Measurements from ENCODE around the gene POC1A.

DNA sequence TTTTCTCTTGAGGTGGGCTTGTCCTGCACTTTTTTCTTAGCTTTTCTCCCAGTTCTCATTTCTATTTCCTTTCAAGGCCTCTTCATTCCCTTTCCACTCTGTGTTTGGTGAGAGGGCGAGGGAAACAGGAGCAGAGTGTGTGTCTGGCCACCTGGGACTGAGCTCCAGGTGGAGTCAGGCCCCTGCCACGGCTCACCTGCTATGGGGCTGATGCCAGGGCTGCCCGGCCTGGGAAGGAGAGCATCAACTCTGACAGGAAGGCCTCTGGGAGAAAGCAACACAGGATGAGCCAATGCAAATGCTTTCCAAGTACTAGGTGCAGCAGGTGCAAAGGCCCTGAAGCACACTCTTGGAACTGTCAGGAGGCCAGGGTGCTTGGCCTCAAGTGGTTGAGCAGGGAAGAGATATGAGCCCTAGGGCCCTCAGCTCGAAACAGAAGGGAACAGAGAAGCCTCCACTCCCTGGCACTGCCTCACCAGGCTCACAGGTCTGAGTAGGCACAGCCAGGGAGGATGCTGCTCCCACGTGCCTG, 70.6 kb downstream of the POC1A start:
- TF ChIP-seq, protein P1, sequence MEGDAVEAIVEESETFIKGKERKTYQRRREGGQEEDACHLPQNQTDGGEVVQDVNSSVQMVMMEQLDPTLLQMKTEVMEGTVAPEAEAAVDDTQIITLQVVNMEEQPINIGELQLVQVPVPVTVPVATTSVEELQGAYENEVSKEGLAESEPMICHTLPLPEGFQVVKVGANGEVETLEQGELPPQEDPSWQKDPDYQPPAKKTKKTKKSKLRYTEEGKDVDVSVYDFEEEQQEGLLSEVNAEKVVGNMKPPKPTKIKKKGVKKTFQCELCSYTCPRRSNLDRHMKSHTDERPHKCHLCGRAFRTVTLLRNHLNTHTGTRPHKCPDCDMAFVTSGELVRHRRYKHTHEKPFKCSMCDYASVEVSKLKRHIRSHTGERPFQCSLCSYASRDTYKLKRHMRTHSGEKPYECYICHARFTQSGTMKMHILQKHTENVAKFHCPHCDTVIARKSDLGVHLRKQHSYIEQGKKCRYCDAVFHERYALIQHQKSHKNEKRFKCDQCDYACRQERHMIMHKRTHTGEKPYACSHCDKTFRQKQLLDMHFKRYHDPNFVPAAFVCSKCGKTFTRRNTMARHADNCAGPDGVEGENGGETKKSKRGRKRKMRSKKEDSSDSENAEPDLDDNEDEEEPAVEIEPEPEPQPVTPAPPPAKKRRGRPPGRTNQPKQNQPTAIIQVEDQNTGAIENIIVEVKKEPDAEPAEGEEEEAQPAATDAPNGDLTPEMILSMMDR (conservative IDR thresholded peaks at IDR 0.05; ENCODE audit: low read depth in 2 of 2) = no peak
- TF ChIP-seq, protein P2, sequence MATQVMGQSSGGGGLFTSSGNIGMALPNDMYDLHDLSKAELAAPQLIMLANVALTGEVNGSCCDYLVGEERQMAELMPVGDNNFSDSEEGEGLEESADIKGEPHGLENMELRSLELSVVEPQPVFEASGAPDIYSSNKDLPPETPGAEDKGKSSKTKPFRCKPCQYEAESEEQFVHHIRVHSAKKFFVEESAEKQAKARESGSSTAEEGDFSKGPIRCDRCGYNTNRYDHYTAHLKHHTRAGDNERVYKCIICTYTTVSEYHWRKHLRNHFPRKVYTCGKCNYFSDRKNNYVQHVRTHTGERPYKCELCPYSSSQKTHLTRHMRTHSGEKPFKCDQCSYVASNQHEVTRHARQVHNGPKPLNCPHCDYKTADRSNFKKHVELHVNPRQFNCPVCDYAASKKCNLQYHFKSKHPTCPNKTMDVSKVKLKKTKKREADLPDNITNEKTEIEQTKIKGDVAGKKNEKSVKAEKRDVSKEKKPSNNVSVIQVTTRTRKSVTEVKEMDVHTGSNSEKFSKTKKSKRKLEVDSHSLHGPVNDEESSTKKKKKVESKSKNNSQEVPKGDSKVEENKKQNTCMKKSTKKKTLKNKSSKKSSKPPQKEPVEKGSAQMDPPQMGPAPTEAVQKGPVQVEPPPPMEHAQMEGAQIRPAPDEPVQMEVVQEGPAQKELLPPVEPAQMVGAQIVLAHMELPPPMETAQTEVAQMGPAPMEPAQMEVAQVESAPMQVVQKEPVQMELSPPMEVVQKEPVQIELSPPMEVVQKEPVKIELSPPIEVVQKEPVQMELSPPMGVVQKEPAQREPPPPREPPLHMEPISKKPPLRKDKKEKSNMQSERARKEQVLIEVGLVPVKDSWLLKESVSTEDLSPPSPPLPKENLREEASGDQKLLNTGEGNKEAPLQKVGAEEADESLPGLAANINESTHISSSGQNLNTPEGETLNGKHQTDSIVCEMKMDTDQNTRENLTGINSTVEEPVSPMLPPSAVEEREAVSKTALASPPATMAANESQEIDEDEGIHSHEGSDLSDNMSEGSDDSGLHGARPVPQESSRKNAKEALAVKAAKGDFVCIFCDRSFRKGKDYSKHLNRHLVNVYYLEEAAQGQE (IDR thresholded peaks at IDR 0.05; ENCODE audit: unreplicated experiment) = no peak
- TF ChIP-seq EZH2 (IDR thresholded peaks at IDR 0.05; ENCODE audit: low read depth, unreplicated experiment) = no peak
- TF ChIP-seq NANOG (IDR thresholded peaks at IDR 0.05; ENCODE audit: borderline replicate concordance) = no peak
- TF ChIP-seq, protein P3, sequence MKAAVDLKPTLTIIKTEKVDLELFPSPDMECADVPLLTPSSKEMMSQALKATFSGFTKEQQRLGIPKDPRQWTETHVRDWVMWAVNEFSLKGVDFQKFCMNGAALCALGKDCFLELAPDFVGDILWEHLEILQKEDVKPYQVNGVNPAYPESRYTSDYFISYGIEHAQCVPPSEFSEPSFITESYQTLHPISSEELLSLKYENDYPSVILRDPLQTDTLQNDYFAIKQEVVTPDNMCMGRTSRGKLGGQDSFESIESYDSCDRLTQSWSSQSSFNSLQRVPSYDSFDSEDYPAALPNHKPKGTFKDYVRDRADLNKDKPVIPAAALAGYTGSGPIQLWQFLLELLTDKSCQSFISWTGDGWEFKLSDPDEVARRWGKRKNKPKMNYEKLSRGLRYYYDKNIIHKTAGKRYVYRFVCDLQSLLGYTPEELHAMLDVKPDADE (IDR thresholded peaks at IDR 0.05) = no peak
- no peak for TF ChIP-seq POLR2AphosphoS5 (IDR thresholded peaks at IDR 0.05; ENCODE audit: low read depth)
- TF ChIP-seq EZH2phosphoT487 (IDR thresholded peaks at IDR 0.05; ENCODE audit: unreplicated experiment) = no peak
- no peak for TF ChIP-seq STAT1 (IDR thresholded peaks at IDR 0.05; ENCODE audit: unreplicated experiment)
- TF ChIP-seq, protein P4, sequence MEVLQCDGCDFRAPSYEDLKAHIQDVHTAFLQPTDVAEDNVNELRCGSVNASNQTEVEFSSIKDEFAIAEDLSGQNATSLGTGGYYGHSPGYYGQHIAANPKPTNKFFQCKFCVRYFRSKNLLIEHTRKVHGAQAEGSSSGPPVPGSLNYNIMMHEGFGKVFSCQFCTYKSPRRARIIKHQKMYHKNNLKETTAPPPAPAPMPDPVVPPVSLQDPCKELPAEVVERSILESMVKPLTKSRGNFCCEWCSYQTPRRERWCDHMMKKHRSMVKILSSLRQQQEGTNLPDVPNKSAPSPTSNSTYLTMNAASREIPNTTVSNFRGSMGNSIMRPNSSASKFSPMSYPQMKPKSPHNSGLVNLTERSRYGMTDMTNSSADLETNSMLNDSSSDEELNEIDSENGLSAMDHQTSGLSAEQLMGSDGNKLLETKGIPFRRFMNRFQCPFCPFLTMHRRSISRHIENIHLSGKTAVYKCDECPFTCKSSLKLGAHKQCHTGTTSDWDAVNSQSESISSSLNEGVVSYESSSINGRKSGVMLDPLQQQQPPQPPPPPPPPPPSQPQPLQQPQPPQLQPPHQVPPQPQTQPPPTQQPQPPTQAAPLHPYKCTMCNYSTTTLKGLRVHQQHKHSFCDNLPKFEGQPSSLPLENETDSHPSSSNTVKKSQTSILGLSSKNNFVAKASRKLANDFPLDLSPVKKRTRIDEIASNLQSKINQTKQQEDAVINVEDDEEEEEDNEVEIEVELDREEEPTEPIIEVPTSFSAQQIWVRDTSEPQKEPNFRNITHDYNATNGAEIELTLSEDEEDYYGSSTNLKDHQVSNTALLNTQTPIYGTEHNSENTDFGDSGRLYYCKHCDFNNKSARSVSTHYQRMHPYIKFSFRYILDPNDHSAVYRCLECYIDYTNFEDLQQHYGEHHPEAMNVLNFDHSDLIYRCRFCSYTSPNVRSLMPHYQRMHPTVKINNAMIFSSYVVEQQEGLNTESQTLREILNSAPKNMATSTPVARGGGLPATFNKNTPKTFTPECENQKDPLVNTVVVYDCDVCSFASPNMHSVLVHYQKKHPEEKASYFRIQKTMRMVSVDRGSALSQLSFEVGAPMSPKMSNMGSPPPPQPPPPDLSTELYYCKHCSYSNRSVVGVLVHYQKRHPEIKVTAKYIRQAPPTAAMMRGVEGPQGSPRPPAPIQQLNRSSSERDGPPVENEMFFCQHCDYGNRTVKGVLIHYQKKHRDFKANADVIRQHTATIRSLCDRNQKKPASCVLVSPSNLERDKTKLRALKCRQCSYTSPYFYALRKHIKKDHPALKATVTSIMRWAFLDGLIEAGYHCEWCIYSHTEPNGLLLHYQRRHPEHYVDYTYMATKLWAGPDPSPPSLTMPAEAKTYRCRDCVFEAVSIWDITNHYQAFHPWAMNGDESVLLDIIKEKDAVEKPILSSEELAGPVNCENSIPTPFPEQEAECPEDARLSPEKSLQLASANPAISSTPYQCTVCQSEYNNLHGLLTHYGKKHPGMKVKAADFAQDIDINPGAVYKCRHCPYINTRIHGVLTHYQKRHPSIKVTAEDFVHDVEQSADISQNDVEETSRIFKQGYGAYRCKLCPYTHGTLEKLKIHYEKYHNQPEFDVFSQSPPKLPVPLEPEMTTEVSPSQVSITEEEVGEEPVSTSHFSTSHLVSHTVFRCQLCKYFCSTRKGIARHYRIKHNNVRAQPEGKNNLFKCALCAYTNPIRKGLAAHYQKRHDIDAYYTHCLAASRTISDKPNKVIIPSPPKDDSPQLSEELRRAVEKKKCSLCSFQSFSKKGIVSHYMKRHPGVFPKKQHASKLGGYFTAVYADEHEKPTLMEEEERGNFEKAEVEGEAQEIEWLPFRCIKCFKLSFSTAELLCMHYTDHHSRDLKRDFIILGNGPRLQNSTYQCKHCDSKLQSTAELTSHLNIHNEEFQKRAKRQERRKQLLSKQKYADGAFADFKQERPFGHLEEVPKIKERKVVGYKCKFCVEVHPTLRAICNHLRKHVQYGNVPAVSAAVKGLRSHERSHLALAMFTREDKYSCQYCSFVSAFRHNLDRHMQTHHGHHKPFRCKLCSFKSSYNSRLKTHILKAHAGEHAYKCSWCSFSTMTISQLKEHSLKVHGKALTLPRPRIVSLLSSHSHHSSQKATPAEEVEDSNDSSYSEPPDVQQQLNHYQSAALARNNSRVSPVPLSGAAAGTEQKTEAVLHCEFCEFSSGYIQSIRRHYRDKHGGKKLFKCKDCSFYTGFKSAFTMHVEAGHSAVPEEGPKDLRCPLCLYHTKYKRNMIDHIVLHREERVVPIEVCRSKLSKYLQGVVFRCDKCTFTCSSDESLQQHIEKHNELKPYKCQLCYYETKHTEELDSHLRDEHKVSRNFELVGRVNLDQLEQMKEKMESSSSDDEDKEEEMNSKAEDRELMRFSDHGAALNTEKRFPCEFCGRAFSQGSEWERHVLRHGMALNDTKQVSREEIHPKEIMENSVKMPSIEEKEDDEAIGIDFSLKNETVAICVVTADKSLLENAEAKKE (CRISPR knock-in tag; IDR thresholded peaks at IDR 0.05) = no peak
- no peak for TF ChIP-seq JUNB (IDR thresholded peaks at IDR 0.05; ENCODE audit: unreplicated experiment)
- no peak for TF ChIP-seq CREB1 (CRISPR knock-in tag; IDR thresholded peaks at IDR 0.05; ENCODE audit: low read depth)
- no peak for TF ChIP-seq ZNF331 (CRISPR knock-in tag; IDR thresholded peaks at IDR 0.05; ENCODE audit: low read depth)

Measured in GM23338 (cell line).